HG03045 (cell line): ENCODE measurements around the gene SP7.
"Not testable (repeated sequence)": the region's sequence is repeated elsewhere in the genome, so short reads cannot be mapped to it uniquely, and the experiment has no call there.

Experiments used
- ATAC-seq: cut with Tn5 transposase; IDR thresholded peaks from one replicate; pipeline ENCODE4 v1.9.1; 2021; ENCODE audit warnings: mild to moderate bottlenecking, moderate library complexity; ENCODE audit not compliant: unreplicated experiment

The SP7 gene

DNA sequence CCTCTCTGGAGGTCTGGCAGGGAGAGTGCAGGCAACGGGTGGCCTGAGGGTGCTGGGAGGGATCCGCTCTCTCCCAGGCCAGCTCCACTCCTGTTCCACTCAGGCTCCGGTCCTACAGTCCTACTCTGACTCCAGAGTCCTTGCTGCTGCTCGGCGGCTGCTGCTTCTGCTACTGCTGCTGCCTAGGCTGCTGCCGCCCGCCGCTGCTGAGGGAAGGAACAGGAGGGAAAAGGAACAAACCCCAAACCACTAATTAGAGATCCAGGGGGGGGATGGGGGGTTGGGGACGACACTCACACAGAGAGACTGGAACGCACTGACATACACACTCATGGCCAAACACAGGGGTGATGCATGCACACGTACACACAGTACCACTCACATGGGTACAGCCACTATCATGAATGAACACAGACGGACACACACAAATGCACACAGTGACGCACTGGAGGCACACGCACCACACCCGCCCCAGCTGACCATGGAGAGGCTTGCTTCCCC lies at the start of gene SP7:
TSS of gene SP7 (minus strand) at position 174 of the 501 bp plus-strand sequence. CDS start 708 bp downstream, outside the sequence.
- no peak for ATAC-seq

DNA sequence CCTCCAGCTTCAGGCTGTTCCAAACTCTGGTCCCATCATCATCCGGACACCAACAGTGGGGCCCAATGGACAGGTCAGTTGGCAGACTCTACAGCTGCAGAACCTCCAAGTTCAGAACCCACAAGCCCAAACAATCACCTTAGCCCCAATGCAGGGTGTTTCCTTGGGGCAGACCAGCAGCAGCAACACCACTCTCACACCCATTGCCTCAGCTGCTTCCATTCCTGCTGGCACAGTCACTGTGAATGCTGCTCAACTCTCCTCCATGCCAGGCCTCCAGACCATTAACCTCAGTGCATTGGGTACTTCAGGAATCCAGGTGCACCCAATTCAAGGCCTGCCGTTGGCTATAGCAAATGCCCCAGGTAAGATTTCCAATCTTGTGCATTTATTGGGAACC lies 47.1 kb upstream of the SP7 start:
- no peak for ATAC-seq

DNA sequence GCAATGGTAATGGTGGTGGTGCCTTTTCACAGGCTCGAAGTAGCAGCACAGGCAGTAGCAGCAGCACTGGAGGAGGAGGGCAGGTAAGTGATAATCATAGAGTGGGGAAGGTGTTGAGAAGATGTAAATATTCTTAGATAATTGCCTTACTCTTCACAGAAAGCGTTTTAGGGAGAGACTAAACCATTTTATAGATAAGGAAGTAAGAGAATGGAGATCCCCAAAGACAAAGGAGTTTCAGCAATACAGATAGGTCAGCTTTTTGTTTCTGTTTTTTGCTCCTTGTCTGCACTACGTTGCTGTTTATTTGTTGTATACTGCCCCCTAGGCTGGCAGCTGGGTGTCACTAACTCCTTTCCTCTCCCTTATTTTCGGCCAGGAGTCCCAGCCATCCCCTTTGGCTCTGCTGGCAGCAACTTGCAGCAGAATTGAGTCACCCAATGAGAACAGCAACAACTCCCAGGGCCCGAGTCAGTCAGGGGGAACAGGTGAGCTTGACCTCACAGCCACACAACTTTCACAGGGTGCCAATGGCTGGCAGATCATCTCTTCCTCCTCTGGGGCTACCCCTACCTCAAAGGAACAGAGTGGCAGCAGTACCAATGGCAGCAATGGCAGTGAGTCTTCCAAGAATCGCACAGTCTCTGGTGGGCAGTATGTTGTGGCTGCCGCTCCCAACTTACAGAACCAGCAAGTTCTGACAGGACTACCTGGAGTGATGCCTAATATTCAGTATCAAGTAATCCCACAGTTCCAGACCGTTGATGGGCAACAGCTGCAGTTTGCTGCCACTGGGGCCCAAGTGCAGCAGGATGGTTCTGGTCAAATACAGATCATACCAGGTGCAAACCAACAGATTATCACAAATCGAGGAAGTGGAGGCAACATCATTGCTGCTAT lies 45.8 kb upstream of the SP7 start:
- ATAC-seq = no peak

DNA sequence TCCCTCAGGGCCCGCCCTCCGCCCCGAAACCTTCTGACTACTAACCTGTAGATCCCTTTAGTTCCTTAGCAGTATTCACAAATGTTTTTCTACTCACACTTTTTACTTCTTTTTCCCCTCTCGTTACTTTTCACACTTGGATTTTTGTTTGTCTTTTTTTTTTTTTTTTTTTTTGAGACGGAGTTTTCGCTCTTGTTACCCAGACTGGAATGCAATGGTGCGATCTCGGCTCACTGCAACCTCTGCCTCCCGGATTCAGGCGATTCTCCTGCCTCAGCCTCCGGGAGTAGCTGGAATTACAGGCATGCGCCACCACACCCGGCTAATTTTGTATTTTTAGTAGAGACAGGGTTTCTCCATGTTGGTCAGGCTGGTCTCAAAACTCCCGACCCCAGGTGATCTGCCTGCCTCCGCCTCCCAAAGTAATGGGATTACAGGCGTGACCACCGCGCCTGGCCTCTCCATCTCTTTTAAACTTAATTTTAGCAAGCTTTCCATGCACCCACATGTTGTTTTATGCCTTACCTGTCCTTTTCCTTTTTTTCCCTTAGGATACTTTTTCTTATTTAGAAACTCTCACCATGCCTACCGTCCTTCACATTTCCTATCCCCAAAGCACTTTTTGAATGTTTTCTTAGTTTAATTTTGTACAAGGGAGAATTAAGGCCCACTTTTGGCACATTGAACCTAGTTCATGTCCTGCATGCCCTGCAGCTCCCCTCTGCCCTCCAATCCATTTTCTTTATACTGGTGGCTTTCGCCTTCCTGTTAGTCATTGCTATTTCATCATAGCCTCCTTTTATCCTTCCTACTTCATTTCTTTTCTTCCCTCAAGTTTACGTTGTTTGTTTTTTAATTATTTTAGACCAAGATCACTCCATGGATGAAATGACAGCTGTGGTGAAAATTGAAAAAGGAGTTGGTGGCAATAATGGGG lies 44.9 kb upstream of the SP7 start:
- ATAC-seq = no peak

DNA sequence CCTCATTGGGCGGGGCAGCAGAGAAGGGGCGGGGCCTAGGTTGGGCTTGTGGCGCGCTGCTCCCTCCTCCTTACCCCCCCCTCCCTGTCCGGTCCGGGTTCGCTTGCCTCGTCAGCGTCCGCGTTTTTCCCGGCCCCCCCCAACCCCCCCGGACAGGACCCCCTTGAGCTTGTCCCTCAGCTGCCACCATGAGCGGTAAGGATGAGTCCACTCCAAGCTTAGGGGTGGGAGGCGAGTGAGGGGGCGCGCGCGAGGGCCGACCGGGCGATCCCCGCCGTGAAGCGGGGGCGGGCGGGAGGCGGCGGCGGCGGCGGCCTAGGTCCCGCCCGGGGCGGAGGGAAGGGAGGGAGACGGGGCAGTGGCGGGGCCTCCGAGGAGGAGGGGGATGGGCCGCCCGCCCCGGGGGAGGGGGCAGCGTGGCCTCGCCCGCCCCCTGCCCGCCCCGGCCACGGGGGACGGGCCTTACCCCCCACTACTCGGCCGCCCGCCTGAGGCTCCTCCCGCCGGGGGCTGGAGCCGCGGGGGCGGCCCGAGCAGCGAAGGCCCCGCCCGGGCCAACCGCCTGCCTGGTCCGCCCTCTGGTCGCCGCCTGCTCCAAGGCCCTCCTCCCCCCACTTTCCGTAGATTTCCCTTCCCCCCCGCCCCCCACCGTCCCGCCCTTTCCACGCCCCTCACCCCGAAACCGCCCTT lies 44.1 kb upstream of the SP7 start, which contains the start of gene SP1:
TSS of gene SP1 (plus strand) at position 73 of the 690 bp plus-strand sequence. CDS start at position 189, 116 bp downstream.
- ATAC-seq = peak; percentile 44

DNA sequence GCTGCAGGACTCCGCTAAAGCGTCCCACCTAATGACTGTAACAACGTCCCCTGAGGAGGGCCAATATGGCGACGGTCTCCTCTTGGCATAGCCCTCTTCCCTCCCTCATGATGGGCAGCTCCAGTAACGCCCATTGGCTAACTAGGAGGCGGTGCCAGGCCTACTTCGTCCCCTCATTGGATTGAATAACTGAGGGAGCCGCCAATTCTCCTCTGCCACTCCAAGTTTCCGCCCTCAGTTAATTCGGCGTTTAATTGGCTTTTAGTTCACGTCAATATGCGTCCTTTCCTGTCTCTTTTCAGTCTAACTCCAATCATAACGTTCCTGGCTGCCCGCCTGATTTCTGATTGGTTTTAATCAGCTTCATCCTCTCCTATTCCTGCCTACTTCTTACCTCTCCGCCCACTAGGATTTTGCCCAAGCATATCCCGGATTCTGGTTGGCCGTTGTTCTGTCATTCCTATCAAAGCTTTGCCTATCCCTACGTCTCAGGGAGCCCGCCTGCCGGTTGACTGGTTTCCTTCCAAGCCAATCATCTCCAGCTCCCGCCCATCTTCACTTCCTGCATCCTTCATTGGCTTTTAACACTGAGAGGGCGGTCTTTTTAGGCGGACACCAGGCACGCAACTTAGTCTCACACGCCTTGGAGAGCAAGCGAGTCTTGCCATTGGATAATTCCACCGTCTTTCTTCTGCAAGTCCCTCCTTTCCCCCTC lies 43.4 kb upstream of the SP7 start:
- peak; percentile 74 for ATAC-seq

DNA sequence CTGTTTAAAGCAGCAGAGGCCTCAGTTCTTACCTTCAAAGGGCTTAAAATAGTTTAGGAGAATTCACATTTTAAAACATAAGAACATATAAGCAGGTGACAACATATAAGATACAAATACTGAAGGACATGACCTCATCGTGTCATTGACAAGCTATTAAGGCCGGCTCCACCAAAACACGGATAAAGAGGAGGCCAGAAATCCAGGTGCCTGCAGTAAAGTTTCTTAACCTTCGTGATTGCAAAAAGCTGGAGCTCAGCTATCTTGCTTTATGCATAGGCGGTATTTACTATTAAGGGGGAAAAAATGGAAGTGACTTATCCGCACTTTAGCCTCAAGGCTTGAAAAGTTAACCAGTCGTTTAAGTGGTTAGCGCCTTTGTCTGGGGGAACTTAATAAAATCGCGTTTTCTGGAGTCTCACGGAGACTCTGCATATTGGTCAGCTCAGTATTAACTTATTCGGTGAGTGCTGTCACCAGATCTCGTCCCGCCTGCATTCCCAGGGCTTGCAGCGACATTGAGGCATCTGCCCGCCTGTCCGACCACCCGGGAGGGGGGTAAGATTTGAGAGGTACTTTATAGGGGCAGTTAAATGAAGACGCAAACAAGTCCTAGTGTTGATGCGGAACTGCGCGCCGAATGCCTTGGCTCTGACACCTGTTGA lies 42.7 kb upstream of the SP7 start:
- no peak for ATAC-seq

DNA sequence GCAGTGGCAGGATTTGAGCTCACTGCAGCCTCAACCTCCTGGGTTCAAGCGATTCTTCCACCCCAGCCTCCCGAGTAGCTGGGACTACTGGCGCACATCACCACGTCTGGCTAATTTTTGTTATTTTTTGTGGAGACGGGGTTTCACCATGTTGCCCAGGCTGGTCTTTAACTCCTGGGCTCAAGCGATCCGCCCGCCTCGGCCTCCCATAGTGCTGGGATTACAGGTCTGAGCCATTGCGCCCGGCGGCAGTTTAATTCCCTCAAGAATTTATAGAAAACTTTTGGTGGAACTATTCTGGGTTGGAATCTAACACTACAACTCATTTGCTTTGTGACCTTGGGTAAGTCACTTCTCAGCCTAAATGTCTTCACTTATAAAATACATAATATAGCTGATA lies 42.1 kb upstream of the SP7 start:
- ATAC-seq = no peak

DNA sequence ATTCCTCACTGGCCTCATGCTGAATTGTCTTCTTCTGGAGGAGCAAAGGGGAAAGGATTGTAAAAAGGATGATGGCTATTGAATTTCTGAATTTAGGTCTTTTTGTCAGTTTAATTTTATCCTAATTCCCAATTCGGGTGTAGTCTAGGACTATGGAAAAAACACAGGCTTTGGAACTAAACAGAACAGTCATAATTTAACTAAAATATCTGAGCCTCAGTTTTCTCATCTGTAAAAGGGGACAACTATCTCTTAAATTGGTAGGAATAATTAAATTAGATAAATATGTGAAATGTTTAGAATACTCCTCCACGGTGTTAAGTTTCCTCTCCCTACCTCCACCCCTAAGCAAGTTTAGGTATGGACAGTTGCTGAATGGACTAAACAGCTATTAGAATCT lies 40.6 kb upstream of the SP7 start:
- ATAC-seq = no peak

DNA sequence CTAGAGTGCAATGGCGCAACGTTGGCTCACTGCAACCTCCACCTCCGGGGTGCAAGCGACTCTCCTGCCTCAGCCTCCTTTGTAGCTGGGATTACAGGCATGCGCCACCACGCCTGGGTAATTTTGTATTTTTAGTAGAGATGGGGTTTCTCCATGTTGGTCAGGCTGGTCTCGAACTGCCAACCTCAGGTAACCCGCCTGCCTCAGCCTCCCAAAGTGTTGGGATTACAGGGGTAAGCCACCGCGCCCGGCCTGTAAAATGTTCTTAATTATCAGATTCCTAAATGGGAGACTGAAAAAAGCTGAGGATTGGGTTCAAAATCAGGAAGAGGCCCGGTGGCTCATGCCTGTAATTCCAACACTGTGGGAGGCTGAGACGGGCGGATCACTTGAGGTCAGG lies 38.1 kb upstream of the SP7 start:
- ATAC-seq = not testable (repeated sequence)

DNA sequence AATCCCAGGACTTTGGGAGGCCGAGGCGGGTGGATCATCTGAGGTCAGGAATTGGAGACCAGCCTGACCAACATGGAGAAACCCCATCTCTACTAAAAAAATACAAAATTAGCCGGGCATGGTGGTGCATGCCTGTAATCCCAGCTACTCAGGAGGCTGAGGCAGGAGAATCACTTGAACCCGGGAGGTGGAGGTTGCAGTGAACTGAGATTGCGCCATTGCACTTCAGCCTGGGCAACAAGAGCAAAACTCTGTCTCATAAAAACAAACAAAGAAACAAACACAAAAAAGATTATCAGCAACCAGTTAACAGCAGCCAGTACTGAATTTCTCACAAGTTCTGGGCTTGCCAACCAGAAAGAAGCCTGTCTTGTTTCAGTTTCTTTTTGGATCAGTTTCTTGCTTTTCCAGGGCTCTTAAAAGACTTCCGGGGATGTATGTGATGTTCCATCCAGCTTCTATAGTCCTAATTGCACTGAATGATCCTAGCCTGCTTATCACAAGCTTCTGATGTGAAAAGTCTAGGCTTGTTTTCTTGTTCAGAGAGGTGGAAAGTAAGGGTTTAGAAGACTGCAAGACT lies 37.5 kb upstream of the SP7 start:
- ATAC-seq = not testable (repeated sequence)

DNA sequence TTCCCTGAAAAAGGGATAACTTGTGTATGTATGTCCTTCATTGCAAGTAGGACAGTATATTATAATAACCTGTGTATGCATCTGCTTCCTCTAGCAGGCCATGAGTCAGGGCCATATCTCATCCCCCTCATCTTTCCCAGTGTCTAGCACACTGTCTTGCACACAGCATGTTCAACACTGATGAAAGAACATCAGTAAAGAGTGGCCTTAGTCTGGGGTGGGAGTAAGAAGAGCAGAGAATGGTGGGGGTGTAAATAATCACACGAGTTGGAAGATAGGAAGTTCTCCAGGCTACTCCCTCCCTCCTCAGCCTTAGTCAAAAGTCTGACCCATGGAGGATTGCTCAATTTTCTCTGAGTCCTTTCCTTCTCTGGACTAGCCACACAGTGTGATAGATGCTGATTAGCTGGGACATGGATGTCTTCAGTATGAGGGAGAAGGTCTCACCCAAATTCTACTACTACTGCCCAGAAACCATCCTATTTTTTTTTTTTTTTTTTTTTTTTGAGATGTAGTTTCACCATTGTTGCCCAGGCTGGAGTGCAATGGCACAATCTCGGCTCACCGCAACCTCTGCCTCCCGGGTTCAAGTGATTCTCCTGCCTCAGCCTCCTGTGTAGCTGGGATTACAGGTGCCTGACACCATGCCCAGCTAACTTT lies 29.2 kb upstream of the SP7 start:
- ATAC-seq = no peak

DNA sequence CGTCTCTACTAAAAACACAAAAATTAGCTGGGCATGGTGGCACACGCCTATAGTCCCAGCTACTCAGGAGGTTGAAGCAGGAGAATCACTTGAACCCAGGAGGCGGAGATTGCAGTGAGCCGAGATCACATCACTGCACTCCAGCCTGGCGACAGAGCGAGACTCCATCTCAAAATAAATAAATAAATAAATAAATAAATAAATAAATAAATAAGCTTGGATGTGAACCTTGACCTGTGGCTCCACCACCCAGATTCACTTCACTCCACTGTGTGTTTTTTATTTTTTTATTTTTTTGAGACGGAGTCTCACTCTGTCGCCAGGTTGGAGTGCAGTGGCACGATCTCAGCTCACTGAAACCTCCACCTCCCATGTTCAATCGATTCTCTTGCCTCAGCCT lies 25.5 kb upstream of the SP7 start:
- not testable (repeated sequence) for ATAC-seq

DNA sequence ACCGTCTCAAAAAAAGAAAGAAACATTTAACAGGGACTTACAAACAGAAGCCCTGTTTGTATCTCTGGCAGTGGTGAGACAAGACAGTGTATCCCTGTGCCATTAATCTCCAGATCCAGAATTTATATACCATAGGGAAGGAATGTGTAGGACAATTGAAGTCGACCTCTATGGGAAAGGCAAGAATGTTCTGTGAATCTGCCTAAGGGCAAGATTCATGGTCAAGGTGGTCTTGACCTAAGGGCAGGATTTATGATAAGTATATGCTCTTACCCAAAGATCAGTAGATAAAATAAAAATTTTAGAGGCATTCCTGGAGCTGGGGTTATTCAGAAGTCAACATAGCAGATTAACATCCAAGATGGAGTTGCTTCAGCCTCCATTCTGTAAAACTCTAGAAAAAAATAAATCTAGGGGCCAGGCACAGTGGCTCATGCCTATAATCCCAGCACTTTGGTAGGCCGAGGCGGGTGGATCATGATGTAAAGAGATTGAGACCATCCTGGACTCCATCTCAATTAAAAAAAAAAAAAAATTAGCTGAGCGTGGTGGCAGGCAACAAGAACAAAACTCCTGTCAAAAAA lies 22.8 kb upstream of the SP7 start:
- ATAC-seq = no peak

DNA sequence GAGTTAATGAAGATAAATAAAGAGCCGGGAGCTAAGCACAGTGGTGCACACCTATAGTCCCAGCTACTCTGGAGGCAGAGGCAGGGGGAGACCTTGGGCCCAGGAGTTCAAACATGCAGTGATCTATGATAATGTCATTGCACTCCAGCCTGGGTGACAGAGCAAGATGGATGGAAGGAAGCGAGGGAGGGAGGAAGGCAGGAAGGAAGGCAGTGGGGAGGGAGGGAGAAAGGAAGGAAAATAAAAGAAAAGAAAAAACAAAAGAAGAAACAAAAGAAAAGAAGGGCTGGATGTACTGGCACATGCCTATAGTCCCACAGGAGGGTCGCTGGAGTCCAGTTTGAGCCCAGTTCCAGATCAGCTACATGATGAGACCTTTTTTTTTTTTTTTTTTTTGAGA lies 19.0 kb upstream of the SP7 start:
- ATAC-seq = no peak

DNA sequence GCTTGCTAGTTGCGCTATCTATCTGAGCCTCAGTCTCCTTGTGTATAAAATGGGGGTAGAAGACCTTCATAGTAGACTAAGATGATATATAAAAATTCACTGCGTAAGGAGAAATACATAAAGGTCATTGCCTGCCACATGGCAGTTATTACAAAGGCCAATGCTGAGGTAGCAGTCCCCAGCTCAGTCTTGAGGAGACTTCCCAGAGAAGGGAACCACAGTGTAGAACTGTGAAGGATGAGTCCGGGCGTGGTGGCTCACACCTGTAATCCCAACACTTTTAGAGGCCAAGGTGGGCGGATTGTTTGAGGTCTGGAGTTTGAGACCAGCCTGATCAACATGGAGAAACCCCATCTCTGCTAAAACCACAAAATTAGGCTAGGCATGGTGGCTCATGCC lies 17.1 kb upstream of the SP7 start:
- no peak for ATAC-seq

DNA sequence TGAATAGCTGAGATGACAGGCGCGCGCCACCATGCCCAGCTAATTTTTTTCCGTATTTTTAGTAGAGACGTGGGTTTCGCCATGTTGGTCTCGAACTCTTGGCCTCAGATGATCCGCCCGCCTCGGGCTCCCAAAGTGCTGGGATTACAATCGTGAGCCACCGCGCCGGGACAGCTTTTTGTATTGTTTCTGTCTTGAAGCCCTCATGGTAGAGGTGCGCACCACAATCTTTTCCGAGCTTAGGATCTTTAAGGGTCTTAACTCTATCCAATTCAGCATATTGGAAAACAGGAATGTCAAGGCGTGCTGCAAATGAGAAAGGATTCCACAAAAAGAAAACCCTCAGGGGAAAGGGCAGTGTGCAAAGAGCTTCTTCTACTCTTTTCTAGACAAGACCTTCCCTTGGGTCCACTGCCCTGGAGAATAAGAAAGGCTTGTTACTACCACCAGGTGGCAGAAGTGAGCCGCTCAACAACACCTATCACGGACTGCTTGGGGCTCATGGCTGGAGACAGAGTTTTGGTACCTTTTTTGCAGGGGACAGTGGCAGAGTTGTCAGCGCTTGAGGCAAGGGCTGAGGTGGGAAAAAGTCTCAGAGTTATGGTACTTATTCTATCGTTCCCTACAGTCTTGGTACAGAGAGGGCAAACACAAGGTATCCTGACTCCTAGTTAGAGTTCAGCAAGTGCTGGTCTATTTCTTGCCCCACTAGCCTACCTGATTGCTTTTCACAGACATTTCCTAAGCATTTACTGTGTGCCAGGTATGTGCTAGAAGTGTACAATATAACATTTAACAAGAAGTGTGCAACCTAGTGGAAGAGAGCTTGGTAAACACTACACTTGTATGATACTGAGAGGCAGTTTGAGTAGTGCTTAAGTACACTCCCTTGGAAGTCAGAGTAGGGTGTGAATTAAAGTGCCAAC lies 16.4 kb upstream of the SP7 start:
- peak; percentile 79 for ATAC-seq
